Bronchial epithelial cell (primary cell): ENCODE results near the gene ZBBX. TPM values are rescaled to one million over a fixed set of nuclear protein-coding genes. Genes with fewer than 3 reads are reported as not detected.

ENCODE experiments used
- DNase-seq: peaks from one replicate; pipeline ENCODE4 v3.0.0-alpha.2; 2010; ENCODE audit warnings: low read depth
- FAIRE-seq: peaks from 2 replicates; lab custom pipeline; 2011; peaks lifted over from hg19 to GRCh38; lab: Jason Lieb, UNC
- H3K27me3 ChIP-seq: 2 replicates; pipeline ENCODE4 v1.5.1; 2011; ENCODE audit warnings: low read length; ENCODE audit not compliant: control insufficient read depth, insufficient read depth
- H3K36me3 ChIP-seq: 2 replicates; pipeline ENCODE4 v1.5.1; 2011; ENCODE audit warnings: low read length; ENCODE audit not compliant: control insufficient read depth, insufficient read depth
- H3K4me3 ChIP-seq: 2 replicates; pipeline ENCODE4 v1.5.1; 2011; ENCODE audit warnings: mild to moderate bottlenecking, low read depth, low read length, control low read depth
- total RNA-seq: library from RNA; depleted of rRNA; stranded (reverse); fragments of >200 nt; gene quantifications from 2 replicates; pipeline ENCODE4 v1.2.1, GENCODE V29; 2014
- TF ChIP-seq, protein P1 (sequence below): IDR thresholded peaks from 2 replicates; pipeline ENCODE4 v1.5.1; 2011; ENCODE audit warnings: mild to moderate bottlenecking, moderate library complexity, low read length, control low read depth, inconsistent platforms; ENCODE audit not compliant: insufficient read depth, severe bottlenecking

ZBBX gene
- total RNA-seq, 1 donor from 2014 or later, result under 0.01 TPM

DNA sequence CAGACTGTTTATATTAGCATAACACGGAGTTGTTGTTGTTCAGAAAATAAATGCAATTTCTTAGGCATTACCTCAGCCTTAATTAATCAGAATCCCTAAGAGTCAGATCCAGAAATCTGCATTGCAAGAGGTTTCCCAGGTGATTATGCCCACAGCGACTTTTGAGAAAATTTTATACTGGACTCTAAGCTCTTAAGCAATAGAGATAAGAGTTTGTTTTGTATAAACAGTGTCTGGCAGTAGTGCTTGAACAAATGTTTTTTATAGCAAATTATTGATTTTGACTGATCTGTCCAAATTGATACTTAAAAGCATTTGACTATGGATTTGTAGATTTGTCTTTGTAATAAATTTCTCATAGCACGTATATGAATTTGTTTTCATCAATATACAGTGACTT, 92.8 kb downstream of the ZBBX start:
- DNase-seq (no peak), FAIRE-seq (no peak)
- no peaks in the 10 kb centered on the region for H3K27me3 ChIP-seq
- H3K36me3 ChIP-seq, result no peaks in the 10 kb centered on the region
- TF ChIP-seq, protein P1, sequence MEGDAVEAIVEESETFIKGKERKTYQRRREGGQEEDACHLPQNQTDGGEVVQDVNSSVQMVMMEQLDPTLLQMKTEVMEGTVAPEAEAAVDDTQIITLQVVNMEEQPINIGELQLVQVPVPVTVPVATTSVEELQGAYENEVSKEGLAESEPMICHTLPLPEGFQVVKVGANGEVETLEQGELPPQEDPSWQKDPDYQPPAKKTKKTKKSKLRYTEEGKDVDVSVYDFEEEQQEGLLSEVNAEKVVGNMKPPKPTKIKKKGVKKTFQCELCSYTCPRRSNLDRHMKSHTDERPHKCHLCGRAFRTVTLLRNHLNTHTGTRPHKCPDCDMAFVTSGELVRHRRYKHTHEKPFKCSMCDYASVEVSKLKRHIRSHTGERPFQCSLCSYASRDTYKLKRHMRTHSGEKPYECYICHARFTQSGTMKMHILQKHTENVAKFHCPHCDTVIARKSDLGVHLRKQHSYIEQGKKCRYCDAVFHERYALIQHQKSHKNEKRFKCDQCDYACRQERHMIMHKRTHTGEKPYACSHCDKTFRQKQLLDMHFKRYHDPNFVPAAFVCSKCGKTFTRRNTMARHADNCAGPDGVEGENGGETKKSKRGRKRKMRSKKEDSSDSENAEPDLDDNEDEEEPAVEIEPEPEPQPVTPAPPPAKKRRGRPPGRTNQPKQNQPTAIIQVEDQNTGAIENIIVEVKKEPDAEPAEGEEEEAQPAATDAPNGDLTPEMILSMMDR, result no peak
- H3K4me3 ChIP-seq, result no peak overlapping the region

DNA sequence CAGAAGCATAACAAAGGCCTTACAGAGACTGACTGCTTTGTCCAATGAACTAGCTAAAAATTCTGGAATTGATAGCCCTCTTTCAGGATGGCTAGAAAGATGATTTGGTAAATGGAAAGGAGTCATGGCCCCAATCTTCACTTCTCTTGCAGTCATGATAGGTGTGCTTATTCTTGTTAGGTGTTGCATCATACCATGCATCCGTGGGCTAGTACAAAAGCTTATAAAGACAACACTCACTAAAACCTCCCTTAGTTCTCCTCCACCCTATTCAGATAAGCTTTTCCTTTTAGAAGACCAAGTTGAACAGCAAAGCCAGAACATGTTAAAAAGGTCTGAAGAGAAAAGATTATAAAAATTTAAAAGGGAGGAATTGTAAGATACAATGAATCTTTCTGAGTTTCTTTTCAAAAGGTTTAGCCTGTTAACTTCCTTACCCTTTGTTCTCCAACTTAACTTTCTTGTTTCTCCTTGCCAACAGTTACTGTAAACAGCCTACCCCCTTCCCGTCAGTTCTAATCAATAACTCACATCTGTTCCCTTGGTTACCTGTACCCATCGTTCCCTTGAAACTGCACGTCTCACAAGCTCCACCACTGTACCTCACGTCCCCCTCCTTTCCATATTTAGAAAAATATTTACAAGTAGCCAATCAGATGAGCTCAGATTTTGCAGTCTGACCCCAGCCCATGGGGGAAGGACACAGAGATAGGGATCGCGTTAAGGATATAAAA, 105.8 kb downstream of the ZBBX start:
- Histone ChIP-seq H3K4me3 (no peak overlapping the region), H3K36me3 (no peaks in the 10 kb centered on the region), H3K27me3 (no peaks in the 10 kb centered on the region)
- DNase-seq (no peak), FAIRE-seq (no peak)
- TF ChIP-seq, protein P1, result no peak

DNA sequence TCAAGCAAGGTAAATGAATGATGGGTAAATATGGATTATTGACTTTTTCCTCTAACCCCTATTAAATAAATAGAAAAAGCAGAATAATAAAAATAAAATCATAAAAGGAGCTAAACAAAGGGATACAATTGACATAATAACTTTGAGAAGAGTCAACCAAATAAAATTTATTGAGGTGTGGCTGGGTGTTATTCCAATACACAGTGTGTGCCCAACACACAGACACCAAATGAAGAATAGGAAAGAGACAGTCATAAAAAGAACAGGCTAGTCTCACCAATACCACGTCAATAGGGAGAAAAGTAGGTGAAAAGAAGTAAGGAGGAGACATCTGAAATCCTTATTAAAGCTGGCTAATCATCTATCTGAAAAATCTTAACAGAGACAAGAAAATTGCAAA, 127.1 kb downstream of the ZBBX start:
- DNase-seq, result no peak
- TF ChIP-seq, protein P1, result no peak
- Histone ChIP-seq H3K27me3 (no peaks in the 10 kb centered on the region), H3K4me3 (no peak overlapping the region), H3K36me3 (no peaks in the 10 kb centered on the region)
- no peak for FAIRE-seq

DNA sequence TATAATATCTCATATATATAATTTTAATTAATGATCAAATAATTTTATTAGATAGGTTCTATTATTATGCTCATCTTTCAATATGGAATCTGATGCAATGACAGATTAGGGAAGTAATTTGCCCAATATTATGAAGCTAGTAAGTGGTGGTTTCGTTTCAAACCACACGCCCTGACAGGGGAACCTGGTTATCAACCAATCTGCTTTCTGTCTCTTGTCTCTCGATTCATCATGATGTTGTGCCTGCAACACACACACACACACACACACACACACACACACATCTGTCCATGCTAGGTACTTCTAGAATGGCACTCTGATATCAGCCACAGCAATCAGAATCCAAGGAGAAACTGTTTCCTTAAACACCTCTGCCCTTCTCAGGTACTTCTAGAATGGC, 128.4 kb downstream of the ZBBX start:
- H3K27me3 ChIP-seq, result no peaks in the 10 kb centered on the region
- no peak for FAIRE-seq

DNA sequence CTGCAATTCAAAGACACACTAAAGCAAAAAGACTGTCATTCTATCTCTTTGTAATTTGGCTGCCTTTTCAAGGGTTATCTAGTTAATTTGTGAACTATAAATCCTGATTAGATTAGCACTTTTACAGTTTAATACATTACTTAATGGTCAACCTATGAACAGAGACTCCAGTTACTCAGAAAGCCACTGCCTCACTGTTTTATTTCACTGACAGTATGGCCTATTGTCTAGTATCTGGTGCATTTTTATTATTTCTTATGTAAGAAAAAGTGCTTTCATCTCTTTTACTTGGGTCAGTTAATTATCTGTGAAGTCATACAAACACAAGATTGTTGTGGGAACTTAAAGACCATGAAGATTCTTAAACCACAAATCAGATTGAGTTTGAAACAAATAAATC, 133.8 kb downstream of the ZBBX start:
- FAIRE-seq, result no peak
- DNase-seq, result no peak
- Histone ChIP-seq H3K27me3 (no peaks in the 10 kb centered on the region), H3K36me3 (no peaks in the 10 kb centered on the region), H3K4me3 (no peak overlapping the region)
- TF ChIP-seq, protein P1, result no peak

More for the DNA sequence above, 128.4 kb downstream of the ZBBX start:
- TF ChIP-seq, protein P1, result no peak
- no peak overlapping the region for H3K4me3 ChIP-seq
- H3K36me3 ChIP-seq, result no peaks in the 10 kb centered on the region
- DNase-seq, result no peak
